HK-2 (cell line): ENCODE data around the gene GAB2.
"Not testable (repeated sequence)": the region's sequence is repeated elsewhere in the genome, so short reads cannot be mapped to it uniquely, and the experiment has no call there.

Experiments
- DNase-seq: peaks from one replicate; pipeline ENCODE4 v3.0.0-alpha.2; 2018; ENCODE audit not compliant: unreplicated experiment

The GAB2 gene

GRCh38 chr11:78312712-78313111 lies 104.9 kb downstream of the GAB2 start:
- no peak for DNase-seq

DNA sequence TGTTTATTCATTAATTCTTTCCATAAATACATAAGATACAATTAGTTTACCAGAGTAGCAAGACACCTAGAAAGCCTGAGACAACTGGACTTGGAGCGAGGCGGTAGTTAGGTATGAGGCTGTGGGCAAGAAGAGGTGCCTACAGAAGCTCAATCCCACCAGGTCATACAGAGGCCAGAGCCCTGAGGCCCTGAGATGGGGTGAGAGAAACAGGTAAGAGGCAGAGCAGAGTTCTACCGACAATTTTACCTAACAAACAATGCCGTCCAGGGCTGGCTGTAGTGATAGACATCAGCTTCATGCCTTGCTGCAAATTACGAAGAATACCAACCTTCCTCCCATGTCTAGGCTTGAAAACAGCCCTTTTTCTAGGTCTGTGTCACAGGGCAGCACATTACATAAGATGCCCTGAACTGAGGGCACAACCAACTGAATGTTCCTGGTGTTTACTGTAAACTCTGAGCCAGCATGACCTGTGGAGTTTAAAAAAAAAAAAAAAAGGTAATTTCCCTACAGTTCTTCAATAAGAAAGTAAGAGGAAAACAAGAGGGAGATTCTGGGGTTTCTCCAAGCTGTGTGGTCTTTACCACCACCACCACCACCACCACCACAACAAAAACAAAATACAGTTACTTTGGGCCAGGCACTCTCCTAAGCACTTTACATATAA lies 105.8 kb downstream of the GAB2 start:
- DNase-seq, result no peak

DNA sequence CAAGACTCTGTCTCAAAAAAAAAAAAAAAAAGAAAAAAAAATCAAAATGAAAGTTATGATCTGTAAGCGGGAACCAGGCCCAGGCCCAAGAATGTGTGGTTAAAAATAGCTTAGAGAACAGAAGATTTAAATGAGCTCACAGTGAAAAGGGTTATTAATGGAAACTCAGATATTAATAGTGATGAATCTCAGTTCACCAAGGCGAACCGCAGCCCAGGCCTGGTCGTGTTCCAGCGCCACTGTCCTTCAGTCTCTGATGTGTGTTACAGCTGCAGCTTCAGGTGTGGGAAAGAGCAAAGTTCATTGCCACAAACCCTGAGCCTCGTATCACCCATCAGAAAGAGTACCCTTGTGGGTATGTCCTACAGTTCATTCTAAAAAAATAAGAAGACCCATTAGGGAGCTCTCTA lies 107.1 kb downstream of the GAB2 start:
- no peak for DNase-seq

GRCh38 chr11:78304201-78304600 lies 113.4 kb downstream of the GAB2 start:
- DNase-seq, result no peak

DNA sequence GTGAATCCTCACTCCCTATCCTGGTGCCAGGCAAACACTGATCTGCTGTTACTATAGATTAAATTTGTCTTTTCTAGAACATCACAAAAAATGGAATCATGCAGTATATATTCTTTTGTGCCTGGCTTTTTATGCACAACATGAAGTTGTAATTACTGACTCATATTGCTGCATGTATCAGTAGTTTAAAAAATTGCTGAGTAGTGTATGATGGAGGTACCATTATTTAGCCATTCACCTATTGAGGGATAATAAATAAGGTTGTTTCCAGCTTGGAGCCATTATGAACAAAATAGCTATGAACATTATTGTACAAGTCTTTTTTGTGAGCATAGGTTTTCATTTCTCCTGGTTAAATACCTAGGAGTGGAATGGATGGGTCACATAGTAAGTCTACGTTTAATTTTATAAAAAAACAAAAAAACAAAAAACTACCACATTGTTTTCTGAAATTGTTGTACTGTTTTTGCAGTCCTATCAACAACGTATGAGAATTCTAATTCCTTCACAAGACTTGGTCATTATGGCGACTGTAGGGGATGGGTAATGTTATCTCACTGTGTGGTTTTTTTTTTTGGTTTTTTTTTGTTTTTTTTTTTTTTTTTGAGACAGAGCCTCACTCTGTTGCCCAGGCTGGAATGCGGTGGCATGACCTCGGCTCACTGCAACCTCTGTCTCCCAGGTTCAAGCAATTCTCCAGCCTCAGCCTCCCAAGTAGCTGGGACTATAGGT lies 117.3 kb downstream of the GAB2 start:
- DNase-seq, result no peak

DNA sequence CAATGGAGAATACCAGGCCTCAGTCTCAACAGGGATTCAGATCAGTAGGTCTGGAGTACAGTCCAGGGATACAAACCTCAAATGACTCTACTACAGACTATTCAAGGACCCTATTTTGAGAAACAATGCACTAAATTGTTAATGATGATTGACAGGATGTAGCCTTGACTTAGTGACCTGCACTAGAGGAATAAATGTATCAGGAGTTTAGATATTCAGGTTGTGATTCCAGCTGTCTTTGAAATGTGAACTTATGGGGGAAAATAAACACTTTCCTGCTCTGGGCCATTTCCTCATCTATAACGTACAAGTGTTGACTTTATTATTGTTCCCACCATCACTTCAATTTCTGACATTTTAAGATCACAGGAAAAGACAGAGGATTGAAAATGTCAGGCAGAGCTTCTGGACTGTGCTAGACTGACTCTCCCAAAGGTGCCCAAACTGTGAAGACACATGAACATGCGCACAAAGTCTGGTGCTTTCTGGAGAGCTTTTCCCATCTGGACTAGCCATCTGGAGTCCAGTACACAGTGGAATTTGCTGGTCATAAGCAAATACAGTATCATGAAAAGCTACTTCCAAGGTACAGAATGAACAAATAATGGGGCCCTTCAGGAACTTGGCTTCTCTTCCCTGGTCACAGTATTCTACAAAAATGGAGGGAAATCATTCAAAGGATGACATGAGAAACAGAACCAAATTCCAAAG lies 118.5 kb downstream of the GAB2 start:
- no peak for DNase-seq

DNA sequence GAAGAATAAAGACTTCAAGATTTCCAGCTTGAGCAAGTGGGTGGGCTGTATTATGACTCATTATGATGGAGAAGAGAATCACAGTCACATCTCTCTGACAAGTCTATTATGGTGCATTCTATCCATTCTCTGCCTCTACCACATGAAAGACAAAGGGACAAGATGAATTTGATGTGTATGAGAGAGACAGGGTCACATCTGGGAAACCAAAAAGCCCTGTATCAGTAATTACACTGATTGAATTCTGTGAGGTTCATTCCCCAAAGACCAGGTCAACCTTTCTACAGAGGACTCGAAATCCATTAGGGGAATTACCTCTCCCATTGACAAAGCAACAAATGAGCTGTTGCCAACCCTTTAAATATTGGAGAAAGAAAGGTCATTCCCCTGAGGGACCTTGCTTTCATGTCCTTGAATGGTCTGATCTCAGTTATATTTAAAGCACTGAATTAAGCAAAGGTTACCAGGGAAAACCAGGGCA lies 119.3 kb downstream of the GAB2 start:
- no peak for DNase-seq

DNA sequence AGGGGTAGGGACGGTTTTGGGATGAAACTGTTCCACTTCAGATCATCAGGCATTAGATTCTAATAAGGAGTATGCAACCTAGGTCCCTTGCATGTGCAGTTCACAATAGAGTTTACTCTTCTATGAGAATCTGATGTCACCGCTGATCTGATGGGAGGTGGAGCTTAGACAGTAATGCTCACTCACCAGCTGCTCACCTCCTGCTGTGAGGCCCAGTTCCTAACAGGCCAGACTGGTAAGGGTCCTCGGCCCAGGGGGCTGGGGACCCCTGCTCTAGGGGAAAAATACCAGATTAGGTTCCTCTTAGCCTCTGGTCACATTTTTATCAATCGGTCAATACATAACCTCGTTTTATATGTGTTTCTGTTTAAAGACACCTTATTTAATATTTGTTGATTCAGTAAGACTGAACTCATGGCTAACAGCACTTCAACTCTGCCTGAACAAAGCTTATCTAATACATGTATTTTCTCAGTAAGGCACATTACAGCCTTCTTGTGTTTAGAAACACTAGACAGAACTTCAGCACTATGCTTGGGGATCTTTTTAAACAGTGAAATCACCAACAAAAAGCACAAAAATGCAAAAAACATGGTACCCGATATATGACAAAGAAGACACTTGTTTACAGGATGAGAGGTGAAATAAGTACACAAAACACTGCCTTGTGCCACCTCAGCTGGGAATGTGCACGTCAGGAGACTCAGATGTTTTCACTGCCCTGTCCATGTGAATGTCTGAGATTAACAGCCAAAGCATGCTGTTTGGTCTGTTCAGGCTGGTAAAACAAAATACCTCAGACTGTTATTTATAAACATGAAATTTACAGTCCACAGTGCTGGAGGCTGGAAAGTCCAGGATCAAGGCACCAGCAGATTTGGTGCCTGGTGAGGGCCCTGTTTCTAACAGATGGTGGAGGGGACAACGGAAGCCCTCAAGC lies 121.4 kb downstream of the GAB2 start:
- no peak for DNase-seq

DNA sequence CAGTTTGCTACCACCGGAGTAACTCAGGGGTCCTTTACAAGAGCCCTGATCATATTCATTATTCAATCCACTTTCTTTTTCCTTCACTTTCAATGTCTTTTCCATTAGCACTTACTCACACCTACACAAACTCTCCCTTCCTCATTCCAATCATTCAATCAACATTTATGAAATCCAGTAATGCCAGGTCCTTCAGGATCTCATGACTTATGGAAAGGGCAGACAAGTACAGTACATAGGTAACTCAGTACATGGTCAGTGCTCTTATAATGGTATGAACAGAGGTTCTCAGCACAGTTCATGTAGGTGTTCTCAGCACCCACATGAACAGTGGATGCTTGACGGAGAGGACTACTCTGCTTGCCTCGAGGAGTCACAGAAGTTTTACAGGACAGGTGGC lies 122.3 kb downstream of the GAB2 start:
- DNase-seq, result no peak

DNA sequence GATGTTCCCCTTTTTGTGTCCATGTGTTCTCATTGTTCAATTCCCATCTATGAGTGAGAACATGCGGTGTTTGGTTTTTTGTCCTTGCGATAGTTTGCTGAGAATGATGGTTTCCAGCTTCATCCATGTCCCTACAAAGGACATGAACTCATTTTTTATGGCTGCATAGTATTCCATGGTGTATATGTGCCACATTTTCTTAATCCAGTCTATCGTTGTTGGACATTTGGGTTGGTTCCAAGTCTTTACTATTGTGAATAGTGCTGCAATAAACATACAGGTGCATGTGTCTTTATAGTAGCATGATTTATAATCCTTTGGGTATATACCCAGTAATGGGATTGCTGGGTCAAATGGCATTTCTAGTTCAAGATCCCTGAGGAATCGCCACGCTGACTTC lies 123.5 kb downstream of the GAB2 start:
- DNase-seq, result not testable (repeated sequence)

- no peak for DNase-seq
These were observed 124.1 kb downstream of the GAB2 start for GRCh38 chr11:78293536-78293935.

- no peak for DNase-seq
These were observed 125.4 kb downstream of the GAB2 start for GRCh38 chr11:78292109-78292803.

DNA sequence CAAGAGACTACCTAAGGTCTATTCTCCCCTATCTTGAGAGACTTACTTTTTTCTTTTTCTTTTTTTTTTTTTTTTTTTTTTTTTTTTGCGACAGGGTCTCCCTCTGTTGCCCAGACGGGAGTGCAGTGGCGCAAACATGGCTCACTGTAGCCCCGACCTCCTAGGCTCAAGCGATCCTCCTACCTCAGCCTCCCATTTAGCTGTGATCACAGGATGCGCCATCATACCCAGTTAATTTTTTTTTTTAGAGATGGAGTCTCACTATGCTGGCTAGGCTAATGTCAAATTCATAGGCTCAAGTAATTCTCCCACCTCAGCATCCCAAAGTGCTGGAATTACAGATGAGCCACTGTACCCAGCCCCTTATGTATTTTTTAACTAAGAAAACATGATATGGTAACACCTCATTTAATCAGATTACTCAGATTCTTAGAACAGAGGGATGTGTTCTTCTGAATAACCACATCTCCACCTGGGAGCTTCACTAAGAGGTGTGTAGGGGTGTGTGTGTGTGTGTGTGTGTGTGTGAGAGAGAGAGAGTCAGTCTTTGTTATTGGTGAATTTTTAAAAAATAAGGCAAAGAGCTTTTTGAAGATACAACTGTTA lies 126.0 kb downstream of the GAB2 start:
- no peak for DNase-seq

DNA sequence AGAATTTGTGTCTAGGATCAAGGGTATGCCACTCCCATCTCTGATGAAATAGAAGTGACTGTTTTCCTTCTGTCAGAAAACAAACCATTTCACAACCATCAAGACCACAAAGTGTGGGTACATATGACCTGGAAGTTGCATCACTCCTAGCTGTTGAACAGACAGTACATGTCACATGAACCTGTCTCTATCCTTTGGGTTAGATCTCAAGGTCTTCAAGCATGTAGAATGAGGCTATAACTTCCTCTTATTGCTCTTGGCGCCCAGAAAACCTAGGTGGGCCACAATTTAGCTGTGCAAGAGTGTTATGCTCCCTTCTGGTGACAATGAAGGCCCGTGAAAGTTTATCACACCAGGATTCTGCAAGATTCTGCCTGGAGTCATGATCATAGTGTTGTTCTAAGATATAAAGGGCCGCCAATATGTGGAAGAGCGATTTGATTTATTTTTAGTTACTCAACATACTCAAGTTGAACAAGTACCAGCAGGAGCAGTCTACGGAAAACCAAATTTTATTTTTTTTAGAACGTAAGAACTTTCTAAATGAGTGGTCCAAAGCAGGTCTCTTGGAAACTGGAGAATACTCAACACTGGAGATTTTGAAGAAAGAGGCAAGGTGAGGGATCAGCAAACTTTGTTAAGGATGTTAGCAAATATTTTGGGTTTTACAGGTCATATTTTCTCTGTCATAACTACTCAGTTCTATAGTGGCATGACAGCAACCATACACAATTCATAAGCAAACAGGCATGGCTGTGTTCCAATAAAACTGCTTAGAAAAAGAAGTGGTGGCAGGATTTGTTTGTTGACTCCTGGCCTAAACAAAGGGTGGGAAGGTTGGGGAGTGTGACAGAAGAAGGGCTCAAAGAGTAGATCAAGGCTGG lies 127.1 kb downstream of the GAB2 start:
- no peak for DNase-seq

DNA sequence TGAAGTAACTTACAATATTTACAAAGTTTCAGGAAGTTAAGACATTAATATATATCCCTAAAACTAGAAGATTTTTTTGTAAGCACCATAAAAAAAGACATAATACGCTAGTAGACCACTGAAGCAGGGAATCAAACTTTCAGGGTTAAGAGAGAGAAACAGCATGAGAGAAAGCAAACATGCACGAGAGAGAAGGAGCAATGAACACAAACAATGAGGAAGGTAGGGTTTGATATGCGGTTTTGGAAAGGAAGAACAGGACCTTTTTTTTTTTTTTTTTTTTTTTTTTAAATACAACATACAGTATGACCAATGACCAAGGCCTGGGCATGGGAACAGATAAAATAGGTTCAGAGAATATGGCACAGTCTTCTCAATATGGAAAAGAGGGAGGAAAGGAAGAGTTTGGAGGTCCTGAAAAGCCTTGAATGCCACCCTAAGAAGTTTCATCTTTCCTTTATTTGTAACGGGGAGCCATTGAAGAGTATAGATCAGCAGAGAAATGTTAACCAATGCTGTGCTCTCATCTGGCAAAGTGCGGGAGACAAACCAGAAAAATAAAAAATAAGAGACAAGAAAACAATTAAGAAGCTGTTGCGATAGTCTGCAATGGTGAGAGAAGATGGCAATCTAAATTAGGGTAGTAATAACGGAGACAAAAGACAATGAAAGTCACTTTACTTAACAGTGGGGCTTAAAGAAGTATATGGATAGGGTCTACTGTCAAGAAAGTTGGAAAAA lies 127.9 kb downstream of the GAB2 start:
- no peak for DNase-seq

DNA sequence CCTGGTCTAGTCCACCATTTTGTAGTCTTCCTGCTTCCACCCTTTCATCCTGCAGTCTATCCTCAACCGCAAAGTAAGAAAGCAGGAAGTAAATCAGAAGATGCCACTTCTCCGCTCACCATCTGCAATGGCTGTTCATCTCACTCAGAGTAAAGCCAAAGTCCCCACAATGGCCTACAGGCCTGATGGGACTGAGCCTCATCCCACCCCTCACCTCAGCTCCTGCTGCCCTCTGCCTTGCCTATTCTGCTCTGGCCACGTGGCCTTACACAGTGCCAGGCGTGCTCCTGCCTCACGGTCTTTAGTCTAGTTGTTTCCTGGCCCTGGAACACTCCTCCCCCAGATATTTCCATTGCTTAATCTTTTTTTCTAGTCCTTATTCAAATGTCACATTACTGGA lies 133.4 kb downstream of the GAB2 start:
- DNase-seq, result no peak

DNA sequence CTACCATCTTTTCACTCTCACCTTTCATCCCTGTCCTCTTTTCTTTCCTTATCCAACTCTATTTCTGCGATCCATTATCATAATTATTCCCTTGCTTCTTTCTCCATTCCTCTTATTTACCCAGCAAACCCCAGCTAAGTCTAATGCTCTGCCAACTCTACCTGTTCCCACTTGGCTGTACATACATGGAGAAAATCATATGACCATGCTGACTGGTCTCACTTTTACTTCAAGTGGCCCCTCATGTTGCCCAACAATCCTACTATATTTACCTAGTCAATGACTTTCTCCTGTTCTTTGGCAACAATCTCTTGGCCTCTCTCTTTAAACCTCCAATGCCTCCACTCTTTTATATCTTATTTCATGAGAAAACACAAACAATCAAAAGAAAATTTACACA lies 134.8 kb downstream of the GAB2 start:
- no peak for DNase-seq

GRCh38 chr11:78281511-78281910 lies 136.1 kb downstream of the GAB2 start:
- DNase-seq, result no peak
